NCI-H2029 treated with DMSO at 0.1 percent for 48 hours (cell line): ENCODE data around the gene TFAP2C.
"Not testable (repeated sequence)": the region's sequence is repeated elsewhere in the genome, so short reads cannot be mapped to it uniquely, and the experiment has no call there.

ENCODE experiments used
- DNase-seq: peaks from one replicate; lab custom pipeline; 2025; lab: John Stamatoyannopoulos, UW

The TFAP2C gene

GRCh38 chr20:56653211-56653610 is 24.1 kb downstream of the TFAP2C start:
- DNase-seq: no peak

- no peak for DNase-seq
These were observed 27.5 kb downstream of the TFAP2C start for GRCh38 chr20:56656632-56657031.

GRCh38 chr20:56657879-56658278 is 28.8 kb downstream of the TFAP2C start:
- no peak for DNase-seq

GRCh38 chr20:56658341-56658947 is 29.3 kb downstream of the TFAP2C start:
- DNase-seq: not testable (repeated sequence)

GRCh38 chr20:56663660-56664059 is 34.6 kb downstream of the TFAP2C start:
- no peak for DNase-seq

- no peak for DNase-seq
These were observed 35.7 kb downstream of the TFAP2C start for GRCh38 chr20:56664796-56665195.

GRCh38 chr20:56665806-56666205 is 36.7 kb downstream of the TFAP2C start:
- no peak for DNase-seq

GRCh38 chr20:56673450-56673849 is 44.3 kb downstream of the TFAP2C start:
- DNase-seq: no peak

GRCh38 chr20:56676001-56676400 is 46.9 kb downstream of the TFAP2C start:
- DNase-seq: no peak

GRCh38 chr20:56676679-56677078 is 47.6 kb downstream of the TFAP2C start:
- no peak for DNase-seq

GRCh38 chr20:56683077-56683865 is 54.2 kb downstream of the TFAP2C start:
- DNase-seq: no peak

GRCh38 chr20:56685879-56686278 is 56.8 kb downstream of the TFAP2C start:
- DNase-seq: no peak

- DNase-seq: no peak
These were observed 58.0 kb downstream of the TFAP2C start for GRCh38 chr20:56687061-56687460.

GRCh38 chr20:56688106-56688505 is 59.0 kb downstream of the TFAP2C start:
- no peak for DNase-seq
